Left renal pelvis (tissue), 4 donors: ENCODE data around the gene IL6ST. TPM values are rescaled to one million over a fixed set of nuclear protein-coding genes. Genes with fewer than 3 reads are reported as not detected.
"Not testable (repeated sequence)": the region's sequence is repeated elsewhere in the genome, so short reads cannot be mapped to it uniquely, and the experiment has no call there.

Source experiments
- DNase-seq, 4 donors: peaks; one replicate each; pipeline ENCODE4 v3.0.0-alpha.2; 2013; ENCODE audit warnings: low read depth in 4 of 4, low spot score in 3 of 4
- polyA plus RNA-seq, 4 donors: library from polyadenylated mRNA; unstranded; fragments of 120-200 nt; gene quantifications; one replicate each; pipeline ENCODE4 v1.2.1, GENCODE V29; 2013; ENCODE audit not compliant: insufficient read length in 4 of 4

The IL6ST gene
- polyA plus RNA-seq: 100 to 1,000 TPM; 113 to 166 (median 143) TPM

DNA sequence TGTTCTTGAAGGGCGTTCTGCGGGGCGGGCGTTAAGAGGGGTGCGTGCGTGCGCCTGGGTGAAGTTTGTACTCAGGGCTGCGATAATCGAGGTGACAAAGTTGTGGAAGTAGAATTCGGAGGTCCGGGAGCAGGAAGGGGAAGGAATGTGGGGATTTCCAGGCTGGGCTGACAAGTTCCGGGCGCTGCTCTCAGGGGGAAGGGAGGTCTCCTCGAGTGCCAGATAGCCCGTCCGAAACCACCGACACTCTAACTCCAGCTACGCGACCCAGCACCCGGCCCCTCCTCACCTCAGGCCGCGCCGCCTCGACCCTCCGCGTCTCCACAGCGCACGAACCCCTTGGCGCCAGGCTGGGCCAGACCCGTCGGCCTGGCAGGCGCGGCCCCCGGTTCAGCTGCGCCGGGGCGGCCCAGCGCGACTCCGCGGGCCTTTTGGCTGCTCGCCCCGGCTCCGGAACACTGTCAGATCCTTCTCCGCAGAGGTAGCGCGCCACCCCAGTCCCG is at the start of gene IL6ST:
Gene IL6ST (minus strand): TSS at position 469 of the 503 bp plus-strand sequence. CDS start 18,685 bp downstream, outside the sequence.
- DNase-seq: peak in 3 of 4 donors; percentile 39 to 55 (median 50)

DNA sequence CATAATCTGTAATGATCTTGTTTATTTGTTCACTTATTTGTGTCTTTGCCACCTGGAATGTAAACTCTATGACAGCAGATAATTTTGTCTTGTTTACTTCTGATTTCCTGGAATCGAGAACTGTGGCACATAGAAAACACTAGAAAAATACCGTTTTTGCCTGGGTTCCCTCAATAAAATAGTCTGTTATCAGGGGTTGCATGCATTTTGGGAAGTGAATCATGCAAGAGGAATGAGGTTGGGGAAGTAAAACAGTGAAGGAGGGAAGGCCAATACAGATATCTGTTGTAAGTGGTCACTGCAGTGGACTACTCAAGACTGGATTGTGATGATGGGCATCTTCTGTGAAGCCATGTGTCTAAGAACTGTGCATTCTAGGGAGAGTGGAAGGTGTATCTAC is 45.2 kb upstream of the IL6ST start:
- DNase-seq: no peak

DNA sequence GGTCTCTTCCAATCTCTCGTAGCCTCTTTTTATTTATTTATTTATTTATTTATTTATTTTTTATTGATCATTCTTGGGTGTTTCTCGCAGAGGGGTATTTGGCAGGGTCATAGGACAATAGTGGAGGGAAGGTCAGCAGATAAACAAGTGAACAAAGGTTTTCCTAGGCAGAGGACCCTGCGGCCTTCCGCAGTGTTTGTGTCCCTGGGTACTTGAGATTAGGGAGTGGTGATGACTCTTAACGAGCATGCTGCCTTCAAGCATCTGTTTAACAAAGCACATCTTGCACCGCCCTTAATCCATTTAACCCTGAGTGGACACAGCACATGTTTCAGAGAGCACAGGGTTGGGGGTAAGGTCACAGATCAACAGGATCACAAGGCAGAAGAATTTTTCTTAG is 43.4 kb upstream of the IL6ST start:
- not testable (repeated sequence) for DNase-seq

DNA sequence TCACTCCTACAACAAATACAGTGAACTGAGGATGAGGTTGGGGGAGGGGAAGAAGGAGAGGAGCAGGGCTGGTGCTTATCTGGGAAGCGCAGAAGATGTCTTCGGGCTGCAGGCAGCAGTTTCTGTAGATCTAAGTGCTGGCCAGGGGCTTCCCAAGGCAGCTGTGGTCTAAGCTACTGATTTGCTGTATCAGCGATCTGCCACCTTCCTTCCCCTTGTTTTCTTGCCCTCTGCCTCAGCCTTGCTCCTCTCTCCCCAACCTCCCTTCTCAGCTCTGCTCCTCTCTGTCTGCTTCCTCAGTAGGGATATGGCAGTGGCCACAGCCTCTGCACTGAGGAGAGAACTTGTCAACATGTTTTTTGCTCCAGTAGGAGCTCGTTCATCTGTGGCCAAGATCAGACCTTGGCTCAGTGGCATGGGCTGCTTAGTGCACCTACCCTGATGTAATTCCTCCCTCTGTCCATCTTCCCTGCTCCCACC is 42.8 kb upstream of the IL6ST start:
- no peak for DNase-seq

DNA sequence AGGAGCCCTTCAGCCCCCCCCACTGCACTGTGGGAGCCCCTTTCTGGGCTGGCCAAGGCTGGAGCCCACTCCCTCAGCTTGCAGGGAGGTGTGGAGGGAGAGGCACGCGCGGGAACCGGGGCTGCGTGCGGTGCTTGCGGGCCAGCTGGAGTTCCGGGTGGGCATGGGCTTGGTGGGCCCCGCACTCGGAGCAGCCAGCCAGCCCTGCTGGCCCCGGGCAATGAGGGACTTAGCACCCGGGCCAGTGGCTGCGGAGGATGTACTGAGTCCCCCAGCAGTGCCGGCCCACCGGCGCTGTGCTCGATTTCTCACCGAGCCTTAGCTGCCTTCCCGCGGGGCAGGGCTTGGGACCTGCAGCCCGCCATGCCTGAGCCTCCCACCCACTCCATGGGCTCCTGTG is 40.6 kb upstream of the IL6ST start:
- DNase-seq: not testable (repeated sequence)

DNA sequence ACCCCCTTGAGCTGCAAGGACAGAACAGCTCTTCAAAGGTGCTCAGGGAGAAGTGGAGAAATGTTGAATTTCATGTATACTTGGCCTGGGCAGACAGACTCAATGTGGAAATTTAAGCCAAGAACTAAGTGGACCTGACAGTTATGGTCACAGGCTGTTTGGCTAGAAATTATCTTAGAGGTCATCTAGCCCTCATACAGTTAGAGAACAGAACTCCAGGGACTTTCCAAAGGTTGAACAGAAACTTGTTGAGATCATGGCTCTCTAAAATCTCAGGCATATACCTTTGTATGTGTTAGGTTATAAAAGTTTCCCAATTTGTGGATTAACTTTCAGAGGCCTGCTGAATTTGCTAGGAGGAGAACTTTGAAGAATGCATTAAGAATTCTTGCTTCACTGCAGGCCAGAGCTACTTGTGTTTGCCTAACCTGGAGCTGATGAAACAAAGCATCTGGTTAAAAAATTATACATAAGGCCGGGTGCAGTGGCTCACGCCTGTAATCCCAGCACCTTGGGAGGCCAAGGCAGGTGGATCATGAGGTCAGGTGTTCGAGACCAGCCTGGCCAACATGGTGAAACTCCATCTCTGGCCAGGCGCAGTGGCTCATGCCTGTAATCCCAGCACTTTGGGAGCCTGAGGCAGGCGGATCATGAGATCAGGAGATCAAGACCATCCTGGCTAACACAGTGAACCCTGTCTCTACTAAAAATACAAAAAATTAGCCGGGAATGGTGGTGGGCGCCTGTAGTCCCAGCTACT is 35.3 kb upstream of the IL6ST start:
- DNase-seq: not testable (repeated sequence)

DNA sequence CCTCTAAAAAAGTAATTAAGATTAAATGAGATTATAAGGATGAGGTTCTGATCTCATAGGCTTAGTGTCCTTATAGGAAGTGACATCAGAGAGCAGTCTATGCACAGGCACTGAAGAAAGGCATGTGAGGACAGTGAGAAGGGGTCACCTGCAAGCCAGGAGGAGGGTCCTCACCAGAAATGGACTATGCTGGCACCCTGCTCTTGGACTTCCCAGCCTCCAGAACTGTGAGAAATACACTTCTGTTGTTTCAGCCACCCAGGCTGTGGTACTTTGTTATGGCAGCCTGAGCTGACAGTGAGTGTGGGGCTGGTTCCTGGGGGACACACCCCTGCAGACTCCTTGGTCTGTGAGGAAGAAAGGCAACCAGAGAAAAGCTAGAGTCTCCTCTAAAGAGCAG is 34.7 kb upstream of the IL6ST start:
- DNase-seq: no peak

DNA sequence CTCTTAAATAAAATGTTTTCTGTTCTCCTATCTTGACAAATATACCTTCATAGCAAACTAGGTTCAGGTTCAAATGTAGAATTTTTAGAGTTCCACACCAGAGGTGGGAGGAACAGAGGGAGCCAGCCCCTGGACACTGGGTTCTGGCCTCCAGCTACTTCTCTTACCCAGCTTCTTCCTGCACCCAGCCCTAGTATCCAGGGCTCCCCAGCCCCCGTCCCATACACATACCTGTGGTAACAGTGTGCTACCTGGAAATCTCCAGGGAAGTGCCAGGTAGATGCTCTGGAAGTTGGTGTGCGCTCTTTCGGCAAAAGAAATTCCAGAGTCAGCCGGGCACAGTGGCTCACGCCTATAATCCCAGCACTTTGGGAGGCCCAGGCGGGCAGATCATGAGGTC is 33.9 kb upstream of the IL6ST start:
- DNase-seq: no peak

DNA sequence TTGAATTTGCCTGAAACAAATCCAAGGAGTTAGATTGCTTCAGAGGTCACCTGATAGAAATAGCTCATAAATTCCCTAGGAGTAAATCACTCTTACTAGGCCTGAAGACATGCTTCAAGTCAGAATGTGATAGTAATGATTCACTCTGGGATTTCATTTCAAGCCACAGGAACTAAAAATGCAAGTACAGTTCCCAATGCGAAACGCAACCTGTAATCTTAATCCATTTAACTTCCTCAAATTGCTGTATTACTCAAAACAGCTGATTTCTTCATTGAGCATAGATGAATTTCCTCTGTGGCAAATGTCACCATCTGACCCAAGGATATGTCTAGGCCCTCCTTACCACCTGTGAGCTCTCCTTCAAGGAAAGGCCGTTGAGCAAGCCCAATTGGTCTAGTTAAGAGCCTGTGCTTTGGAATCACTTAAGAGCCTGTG is 32.1 kb upstream of the IL6ST start:
- no peak for DNase-seq

DNA sequence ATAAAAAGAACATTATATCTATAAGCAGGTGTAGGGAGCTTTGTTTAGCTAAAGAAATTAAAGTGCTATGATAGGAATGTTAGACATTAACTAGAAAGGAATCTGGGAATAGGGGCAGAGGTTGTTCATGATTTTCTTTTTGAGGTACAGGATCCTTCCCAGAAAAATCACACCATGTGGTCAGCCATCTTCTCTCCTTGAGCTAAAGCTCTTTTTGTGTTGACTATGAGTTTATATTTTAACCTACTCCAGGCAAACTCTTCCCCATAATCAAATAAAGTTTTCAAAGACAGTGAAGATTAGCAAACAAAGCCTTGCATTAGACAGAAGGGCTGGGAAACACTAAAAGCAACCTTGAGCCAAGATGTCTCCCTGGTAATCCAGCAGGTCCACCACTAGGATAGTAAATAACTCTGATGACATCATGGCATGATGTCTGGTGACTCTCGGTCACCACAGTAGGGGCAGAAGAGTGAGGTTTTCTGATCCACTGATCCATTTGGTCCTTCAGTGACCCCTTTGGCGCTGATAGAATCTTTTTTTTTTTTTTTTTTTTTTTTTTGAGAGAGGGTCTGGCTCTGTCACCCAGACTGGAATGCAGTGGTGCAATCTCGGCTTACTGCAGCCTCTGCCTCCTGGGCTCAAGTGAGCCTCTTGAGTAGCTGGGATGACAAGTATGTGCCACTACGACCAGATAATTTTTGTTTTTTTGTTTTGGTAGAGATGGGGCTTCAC is 30.6 kb upstream of the IL6ST start:
- DNase-seq: no peak

DNA sequence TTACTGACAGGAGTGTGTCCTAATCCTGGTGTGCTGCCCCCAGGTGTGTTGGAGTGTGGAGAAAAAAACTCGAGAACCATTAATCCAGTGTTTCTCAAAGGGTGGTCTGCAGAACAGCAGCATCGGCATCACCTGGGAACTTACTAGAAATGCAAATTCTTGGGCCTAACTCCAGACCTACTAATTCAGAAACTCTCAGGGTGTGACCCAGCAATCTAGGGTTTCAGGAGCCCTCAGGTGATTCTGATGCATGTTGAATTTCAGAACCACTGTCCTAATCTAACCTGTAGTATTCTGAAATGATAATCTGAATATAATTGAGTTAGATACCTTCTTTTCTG is 30.0 kb upstream of the IL6ST start:
- DNase-seq: no peak

DNA sequence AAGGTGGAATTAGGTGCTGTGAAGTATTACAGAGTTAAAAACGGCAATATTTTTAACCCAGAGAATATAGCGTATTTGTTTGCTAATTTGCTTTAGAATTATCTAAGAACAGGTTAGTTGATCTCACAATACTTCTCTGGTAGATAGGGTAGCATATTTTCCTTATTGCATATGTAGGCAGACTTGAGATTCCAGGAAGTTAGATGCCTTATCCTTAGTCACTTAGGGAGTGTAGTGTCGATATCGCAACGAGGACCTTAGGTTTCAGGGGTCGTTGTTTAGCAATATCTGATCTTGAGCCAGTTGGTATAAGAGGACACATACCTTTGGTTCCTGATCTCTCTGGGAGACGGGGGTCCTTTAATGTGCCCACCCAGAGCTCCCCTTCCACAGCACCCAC is 28.5 kb upstream of the IL6ST start:
- no peak for DNase-seq

DNA sequence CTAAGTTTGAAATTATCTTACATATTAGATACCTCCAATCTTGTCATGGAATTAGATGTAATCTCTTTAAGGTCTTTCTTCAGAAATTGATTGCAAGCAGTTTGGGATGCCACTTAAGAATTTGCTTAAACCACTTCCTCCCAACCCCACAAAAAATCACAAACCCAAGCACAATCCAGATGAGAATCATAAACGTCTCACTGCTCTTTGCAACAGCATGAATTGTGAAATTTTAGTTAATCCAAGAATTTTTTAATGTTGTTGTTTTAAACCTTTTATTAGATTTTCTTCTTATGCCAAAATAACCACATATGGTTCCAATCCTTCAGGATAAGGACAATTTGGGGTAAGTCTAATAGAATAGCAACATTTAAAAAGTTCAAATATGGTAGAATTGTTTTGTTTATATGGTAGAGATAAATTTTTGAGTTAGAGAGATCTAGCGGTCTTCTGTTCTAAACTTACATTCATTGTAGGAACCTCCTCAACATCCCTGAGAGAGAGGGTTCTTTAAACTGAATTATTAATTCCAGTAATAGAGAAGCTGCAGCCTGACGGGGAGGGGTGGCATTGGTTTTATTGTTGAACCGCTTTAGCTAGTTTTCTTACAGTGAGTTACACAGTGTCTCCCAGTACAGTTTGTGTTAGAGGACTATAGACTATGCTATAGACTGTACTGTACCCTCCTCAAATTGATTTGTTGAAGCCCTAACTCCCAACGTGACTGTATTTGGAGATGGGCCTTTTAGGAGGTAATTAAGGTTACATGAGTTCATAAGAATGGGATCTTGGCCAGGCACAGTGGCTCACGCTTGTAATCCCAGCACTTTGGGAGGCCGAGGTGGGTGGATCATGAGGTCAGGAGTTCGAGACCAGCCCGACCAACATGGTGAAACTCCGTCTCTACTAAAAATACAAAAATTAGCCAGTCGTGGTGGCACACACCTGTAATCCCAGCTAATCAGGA is 24.8 kb upstream of the IL6ST start:
- no peak for DNase-seq

DNA sequence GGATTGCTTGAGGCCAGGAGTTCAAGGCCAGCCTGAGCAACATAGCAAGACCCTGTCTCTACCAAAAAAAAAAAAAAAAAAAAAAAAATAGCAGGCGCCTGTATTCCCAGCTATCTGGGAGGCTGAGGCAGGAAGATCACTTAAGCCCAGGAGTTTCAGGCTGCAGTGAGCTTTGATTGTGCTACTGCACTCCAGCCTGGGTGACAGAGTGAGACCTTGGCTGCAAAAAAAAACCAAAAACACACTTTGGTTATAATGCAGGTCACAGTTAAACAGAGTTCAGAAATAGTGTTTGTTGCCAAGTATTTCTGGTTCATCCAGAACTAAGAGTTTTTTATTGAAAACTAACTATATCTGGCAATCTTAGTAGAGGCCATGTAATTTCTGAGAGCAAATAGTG is 24.1 kb upstream of the IL6ST start:
- no peak for DNase-seq

DNA sequence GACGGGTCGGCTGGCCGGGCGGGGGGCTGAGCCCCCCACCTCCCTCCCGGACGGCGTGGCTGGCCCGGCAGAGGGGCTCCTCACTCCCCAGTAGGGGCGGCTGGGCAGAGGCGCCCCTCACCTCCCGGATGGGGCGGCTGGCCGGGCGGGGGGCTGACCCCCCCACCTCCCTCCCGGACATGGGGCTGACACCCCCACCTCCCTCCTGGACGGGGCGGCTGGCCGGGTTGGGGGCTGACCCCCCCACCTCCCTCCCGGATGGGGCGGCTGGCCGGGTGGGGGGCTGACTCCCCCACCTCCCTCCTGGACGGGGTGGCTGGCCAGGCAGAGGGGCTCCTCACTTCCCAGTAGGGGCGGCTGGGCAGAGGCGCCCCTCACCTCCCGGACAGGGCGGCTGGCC is 19.9 kb upstream of the IL6ST start:
- DNase-seq: not testable (repeated sequence)

DNA sequence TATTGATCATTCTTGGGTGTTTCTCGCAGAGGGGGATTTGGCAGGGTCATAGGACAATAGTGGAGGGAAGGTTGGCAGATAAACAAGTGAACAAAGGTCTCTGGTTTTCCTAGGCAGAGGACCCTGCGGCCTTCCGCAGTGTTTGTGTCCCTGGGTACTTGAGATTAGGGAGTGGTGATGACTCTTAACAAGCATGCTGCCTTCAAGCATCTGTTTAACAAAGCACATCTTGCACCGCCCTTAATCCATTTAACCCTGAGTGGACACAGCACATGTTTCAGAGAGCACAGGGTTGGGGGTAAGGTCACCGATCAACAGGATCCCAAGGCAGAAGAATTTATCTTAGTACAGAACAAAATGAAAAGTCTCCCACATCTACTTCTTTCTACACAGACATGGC is 19.2 kb upstream of the IL6ST start:
- not testable (repeated sequence) for DNase-seq

DNA sequence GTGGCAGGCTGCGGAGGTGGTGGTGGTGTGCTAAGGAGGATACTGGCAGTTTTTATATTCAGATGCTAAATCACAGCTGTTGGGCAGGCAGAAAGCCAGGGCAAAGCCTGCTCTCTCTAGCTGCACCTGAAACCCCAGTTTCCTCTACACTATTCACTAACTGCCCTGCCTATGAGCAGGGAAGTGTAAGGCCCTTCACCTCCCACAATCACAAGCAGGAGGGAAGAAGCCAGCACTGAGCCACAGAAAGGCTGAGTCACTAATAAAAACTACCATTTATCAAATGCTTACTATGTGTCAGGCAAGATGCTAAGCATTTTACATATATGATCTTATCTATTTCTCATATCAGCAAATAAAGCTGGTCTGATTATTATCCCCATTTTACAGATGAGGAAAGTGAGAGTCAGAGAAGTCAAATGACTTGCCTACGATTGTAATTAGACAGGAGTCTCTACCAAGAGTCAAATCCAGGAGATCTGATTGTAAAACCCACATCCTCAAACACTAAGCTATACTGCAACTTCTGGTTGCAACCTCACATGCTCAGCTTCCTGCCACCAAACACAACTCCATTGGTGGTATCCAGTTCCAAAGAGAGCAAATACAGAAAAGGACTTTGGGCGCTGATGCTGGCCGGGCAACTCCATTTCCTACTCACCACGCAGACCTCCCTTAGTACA is 17.7 kb upstream of the IL6ST start:
- DNase-seq: no peak

DNA sequence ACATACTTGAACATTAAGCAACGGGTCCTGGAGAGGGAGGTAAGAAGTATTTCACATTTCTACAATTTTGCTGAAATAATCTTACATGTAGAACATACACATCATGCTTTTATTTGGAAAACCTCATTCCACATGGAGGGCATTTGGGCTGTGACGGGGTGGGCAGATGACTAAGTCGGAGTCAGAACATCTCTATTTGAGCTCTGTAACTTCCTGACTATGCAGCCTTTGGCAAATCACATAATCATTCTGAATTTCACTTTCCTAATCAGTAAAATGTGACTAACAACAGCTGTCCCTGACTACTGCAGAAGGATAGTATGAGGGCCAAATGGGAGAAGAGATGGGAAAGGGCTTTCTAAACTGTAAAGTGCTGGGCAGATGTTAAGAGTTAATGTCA is 17.1 kb upstream of the IL6ST start:
- DNase-seq: no peak

DNA sequence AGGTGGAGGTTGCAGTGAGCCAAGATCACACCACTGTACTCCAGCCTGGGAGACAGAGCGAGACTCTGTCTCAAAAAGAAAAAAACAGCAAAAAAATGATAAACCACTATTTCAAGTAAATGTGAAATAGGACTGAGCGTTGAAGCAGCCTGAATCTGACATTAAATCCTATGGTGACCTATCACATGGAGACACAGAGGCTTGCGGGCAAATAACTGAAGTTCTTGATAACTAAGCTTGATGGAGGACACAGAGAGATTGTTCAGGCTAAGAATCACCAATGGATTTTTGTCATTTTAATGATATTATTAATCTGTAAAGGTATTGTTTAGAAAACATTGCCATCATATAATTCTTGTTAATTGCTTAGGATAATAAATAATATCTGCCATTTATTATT is 15.7 kb upstream of the IL6ST start:
- no peak for DNase-seq

DNA sequence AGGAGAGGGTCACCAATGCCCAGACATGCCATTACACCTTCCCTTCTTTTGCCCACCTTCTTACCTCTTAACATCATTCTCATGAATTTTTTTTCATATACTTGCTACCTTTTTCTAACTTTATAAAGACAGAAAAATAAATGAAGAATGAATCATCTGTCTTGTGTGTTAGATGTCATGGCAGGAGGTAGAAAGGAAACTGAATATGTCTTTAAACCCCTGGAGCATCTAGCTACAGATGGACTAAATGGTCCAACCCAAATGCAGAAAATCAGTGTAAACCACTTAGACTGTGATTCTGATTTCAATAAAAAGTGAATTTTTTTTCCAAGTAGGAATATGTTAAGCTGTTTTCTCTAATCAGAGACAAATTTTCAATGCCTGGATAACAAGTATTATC is 11.8 kb upstream of the IL6ST start:
- no peak for DNase-seq
